Vagina (tissue), 2 donors: ENCODE data around the gene CRACR2B.

Experiments used
- CTCF ChIP-seq, 3 experiments: fragments of 450-650 bp in 2 of 3; fragments of 200-600 bp in 1 of 3; sonication (generic) in 1 of 3; IDR thresholded peaks; one replicate each; pipeline ENCODE4 v1.5.1; 2017 to 2019; ENCODE audit warnings: antibody characterized with exemption in 3 of 3, mild to moderate bottlenecking in 2 of 3, moderate library complexity in 2 of 3
- POLR2A ChIP-seq, 2 donors: fragments of 450-650 bp; IDR thresholded peaks; one replicate each; pipeline ENCODE4 v1.6.1; 2017; ENCODE audit warnings: antibody characterized with exemption in 2 of 2, mild to moderate bottlenecking in 2 of 2, moderate library complexity in 2 of 2

GRCh38 chr11:849951-850774 lies 22.4 kb downstream of the CRACR2B start:
- TF ChIP-seq CTCF (IDR thresholded peaks at IDR 0.05) (no peak), POLR2A (IDR thresholded peaks at IDR 0.05) (no peak)
